ENCODE results near the gene NAA10.

GRCh38 chrX:153967536-153968224 lies 32.8 kb upstream of the NAA10 start:
- no peak for TF ChIP-seq POLR2A (IDR thresholded peaks at IDR 0.05)
- TF ChIP-seq CTCF (IDR thresholded peaks at IDR 0.05) = no peak
